Sigmoid colon (tissue), 7 donors: ENCODE data around the gene OLFML3. TPM values are rescaled to one million over a fixed set of nuclear protein-coding genes. Genes with fewer than 3 reads are reported as not detected.

Source experiments
- DNase-seq: peaks from one replicate; pipeline ENCODE4 v3.0.0-alpha.2; 2019
- H3K27ac ChIP-seq, 4 donors: fragments of 200-600 bp; sonication (generic); one replicate each; pipeline ENCODE4 v1.5.1; 2016 to 2019; ENCODE audit warnings: mild to moderate bottlenecking in 1 of 4
- H3K27me3 ChIP-seq, 3 donors: fragments of 200-600 bp; sonication (generic); one replicate each; pipeline ENCODE4 v1.5.1; 2019; ENCODE audit warnings: mild to moderate bottlenecking in 1 of 3
- H3K36me3 ChIP-seq, 4 donors: fragments of 200-600 bp; sonication (generic); one replicate each; pipeline ENCODE4 v1.5.1; 2016 to 2019
- H3K4me1 ChIP-seq, 4 donors: fragments of 200-600 bp; sonication (generic); one replicate each; pipeline ENCODE4 v1.5.1; 2017 to 2019
- H3K4me3 ChIP-seq, 4 donors: fragments of 200-600 bp; sonication (generic); one replicate each; pipeline ENCODE4 v1.5.1; 2017 to 2019; ENCODE audit warnings: mild to moderate bottlenecking in 2 of 4, moderate library complexity in 1 of 4
- H3K9me3 ChIP-seq, 4 donors: fragments of 200-600 bp in 3 of 4; sonication (generic) in 3 of 4; one replicate each; pipeline versions ENCODE4 v1.5.1 to v1.6.1; 2013 to 2019
- EP300 ChIP-seq, 4 donors: sonication (generic); formaldehyde crosslinking; IDR thresholded peaks; one replicate each; pipeline ENCODE4 v1.6.1; 2017; ENCODE audit warnings: antibody characterized with exemption in 4 of 4
- POLR2A ChIP-seq, 2 donors: fragments of 450-650 bp; IDR thresholded peaks; one replicate each; pipeline ENCODE4 v1.6.1; 2016; ENCODE audit warnings: antibody characterized with exemption in 2 of 2, mild to moderate bottlenecking in 2 of 2, moderate library complexity in 2 of 2
- POLR2AphosphoS5 ChIP-seq, 4 donors: sonication (generic); formaldehyde crosslinking; IDR thresholded peaks; one replicate each; pipeline ENCODE4 v1.6.1; 2017; ENCODE audit warnings: antibody characterized with exemption in 4 of 4
- WGBS, 2 donors: extraction: QIAGEN DNeasy Blood & Tissue Kit; methylation state at CpG; one replicate each; pipeline ENCODE4 v1.1.7; 2013; 5-methylcytosine and 5-hydroxymethylcytosine counted together
- intact Hi-C: fragments of 100-400 bp; cut with DNase I; formaldehyde crosslinking; loops from one replicate; pipeline ENCODE4 v1.15.1; 2023
- polyA plus RNA-seq, 3 donors: library from polyadenylated mRNA; stranded (reverse); fragments of 200-250 nt; gene quantifications; one replicate each; pipeline ENCODE4 v1.2.3, GENCODE V29; 2013
- total RNA-seq, 4 donors: library from RNA; depleted of rRNA; stranded (reverse); fragments of >200 nt; gene quantifications; one replicate each; pipeline ENCODE4 v1.1.0, GENCODE V29; 2016
- TF ChIP-seq, protein P1 (sequence below), 4 experiments: fragments of 450-650 bp in 3 of 4; fragments of 200-600 bp in 1 of 4; IDR thresholded peaks; one replicate each; pipeline ENCODE4 v1.5.1; 2016 to 2019; ENCODE audit warnings: antibody characterized with exemption in 4 of 4, mild to moderate bottlenecking in 3 of 4, moderate library complexity in 2 of 4
- donor health status: healthy with polysubstance abuse.
- donor health status: Bipolar disorder and iron deficiency.
- donor health status: healthy.

OLFML3 gene
- total and polyA plus RNA-seq, 7 donors = 14.1 to 149 (median 94.0) TPM

DNA sequence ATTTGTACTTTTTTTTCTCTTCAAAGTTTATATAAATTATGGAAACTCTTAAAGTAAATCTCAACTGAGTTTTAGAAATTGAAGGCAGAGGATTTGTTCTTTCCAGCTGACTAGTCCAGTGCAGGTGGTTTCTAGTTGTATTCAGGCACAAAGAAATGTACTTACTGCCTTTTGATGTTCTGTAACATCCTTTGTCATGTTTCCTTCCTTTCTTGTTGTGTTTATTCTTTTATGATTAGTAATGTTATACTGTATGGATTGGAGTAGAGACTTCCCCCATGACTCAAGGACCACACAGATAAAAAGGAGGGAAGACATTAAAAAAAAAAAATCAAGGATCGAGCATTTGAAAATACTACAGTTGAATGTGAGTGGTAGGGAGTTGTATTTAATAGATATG is 42.1 kb upstream of the OLFML3 start:
- no peaks in the 10 kb centered on the region for H3K27me3 ChIP-seq
- WGBS, 2 donors = 66 to 90% methylated on average over 1 of the region's 1 CpG
- H3K9me3 ChIP-seq = no peaks in the 10 kb centered on the region
- H3K27ac ChIP-seq = no peak overlapping the region
- TF ChIP-seq EP300 (IDR thresholded peaks at IDR 0.05) (no peak), POLR2AphosphoS5 (IDR thresholded peaks at IDR 0.05) (no peak), POLR2A (IDR thresholded peaks at IDR 0.05) (no peak)
- TF ChIP-seq, protein P1, sequence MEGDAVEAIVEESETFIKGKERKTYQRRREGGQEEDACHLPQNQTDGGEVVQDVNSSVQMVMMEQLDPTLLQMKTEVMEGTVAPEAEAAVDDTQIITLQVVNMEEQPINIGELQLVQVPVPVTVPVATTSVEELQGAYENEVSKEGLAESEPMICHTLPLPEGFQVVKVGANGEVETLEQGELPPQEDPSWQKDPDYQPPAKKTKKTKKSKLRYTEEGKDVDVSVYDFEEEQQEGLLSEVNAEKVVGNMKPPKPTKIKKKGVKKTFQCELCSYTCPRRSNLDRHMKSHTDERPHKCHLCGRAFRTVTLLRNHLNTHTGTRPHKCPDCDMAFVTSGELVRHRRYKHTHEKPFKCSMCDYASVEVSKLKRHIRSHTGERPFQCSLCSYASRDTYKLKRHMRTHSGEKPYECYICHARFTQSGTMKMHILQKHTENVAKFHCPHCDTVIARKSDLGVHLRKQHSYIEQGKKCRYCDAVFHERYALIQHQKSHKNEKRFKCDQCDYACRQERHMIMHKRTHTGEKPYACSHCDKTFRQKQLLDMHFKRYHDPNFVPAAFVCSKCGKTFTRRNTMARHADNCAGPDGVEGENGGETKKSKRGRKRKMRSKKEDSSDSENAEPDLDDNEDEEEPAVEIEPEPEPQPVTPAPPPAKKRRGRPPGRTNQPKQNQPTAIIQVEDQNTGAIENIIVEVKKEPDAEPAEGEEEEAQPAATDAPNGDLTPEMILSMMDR (IDR thresholded peaks at IDR 0.05) = no peak
- intact Hi-C loops = no loop called here
- H3K36me3 ChIP-seq = peaks cover 0 to 20% (median 3%) of the 10 kb centered on the region in 4 donors
- DNase-seq = no peak
- peaks cover 0 to 61% (median 39%) of the 10 kb centered on the region in 4 donors for H3K4me1 ChIP-seq
- no peak overlapping the region for H3K4me3 ChIP-seq

DNA sequence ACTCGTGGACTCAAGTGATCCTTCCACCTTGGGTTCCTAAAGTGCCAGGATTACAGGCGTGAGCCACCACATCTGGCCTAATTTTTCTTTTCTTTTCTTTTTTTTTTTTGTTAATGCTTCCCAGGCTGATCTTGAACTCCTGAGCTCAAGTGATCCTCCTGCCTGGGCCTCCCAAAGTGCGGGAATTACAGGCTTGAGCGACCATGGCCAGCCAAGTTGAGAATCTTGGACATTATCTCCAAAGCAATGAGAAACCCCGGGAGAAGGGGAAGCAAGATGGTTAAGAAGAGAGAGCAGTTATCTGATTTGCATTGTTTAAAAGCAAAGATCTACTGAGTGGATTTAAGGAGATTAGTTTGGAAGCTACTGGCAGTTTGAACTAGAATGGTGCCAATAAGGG is 41.1 kb upstream of the OLFML3 start:
- H3K36me3 ChIP-seq = peaks cover 0 to 25% (median 3%) of the 10 kb centered on the region in 4 donors
- WGBS, 2 donors = 73 to 79% methylated on average over 5 of the region's 5 CpGs
- TF ChIP-seq POLR2A (IDR thresholded peaks at IDR 0.05) = no peak
- TF ChIP-seq POLR2AphosphoS5 (IDR thresholded peaks at IDR 0.05) = no peak
- TF ChIP-seq, protein P1 (IDR thresholded peaks at IDR 0.05) = no peak
- no peak for TF ChIP-seq EP300 (IDR thresholded peaks at IDR 0.05)
- peaks cover 0 to 51% (median 33%) of the 10 kb centered on the region in 4 donors for H3K4me1 ChIP-seq
- no peaks in the 10 kb centered on the region for H3K27me3 ChIP-seq
- no peak overlapping the region for H3K27ac ChIP-seq
- H3K9me3 ChIP-seq = no peaks in the 10 kb centered on the region
- no peak for DNase-seq
- H3K4me3 ChIP-seq = no peak overlapping the region
- intact Hi-C loops = no loop called here

DNA sequence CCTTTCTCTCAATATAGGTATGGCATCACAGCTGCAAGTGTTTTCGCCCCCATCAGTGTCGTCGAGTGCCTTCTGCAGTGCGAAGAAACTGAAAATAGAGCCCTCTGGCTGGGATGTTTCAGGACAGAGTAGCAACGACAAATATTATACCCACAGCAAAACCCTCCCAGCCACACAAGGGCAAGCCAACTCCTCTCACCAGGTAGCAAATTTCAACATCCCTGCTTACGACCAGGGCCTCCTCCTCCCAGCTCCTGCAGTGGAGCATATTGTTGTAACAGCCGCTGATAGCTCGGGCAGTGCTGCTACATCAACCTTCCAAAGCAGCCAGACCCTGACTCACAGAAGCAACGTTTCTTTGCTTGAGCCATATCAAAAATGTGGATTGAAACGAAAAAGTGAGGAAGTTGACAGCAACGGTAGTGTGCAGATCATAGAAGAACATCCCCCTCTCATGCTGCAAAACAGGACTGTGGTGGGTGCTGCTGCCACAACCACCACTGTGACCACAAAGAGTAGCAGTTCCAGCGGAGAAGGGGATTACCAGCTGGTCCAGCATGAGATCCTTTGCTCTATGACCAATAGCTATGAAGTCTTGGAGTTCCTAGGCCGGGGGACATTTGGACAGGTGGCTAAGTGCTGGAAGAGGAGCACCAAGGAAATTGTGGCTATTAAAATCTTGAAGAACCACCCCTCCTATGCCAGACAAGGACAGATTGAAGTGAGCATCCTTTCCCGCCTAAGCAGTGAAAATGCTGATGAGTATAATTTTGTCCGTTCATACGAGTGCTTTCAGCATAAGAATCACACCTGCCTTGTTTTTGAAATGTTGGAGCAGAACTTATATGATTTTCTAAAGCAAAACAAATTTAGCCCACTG is 38.7 kb upstream of the OLFML3 start:
- no peak overlapping the region for H3K4me3 ChIP-seq
- intact Hi-C loops = no loop called here
- H3K27me3 ChIP-seq = no peaks in the 10 kb centered on the region
- DNase-seq = no peak
- TF ChIP-seq EP300 (IDR thresholded peaks at IDR 0.05) (no peak), POLR2AphosphoS5 (IDR thresholded peaks at IDR 0.05) (no peak), POLR2A (IDR thresholded peaks at IDR 0.05) (no peak)
- TF ChIP-seq, protein P1 (IDR thresholded peaks at IDR 0.05) = no peak
- no peaks in the 10 kb centered on the region for H3K9me3 ChIP-seq
- H3K36me3 ChIP-seq = peaks cover 0 to 35% (median 3%) of the 10 kb centered on the region in 4 donors
- 59 to 81% methylated on average over 16 of the region's 16 CpGs for WGBS, 2 donors
- no peak overlapping the region for H3K27ac ChIP-seq
- peaks cover 0 to 37% (median 26%) of the 10 kb centered on the region in 4 donors for H3K4me1 ChIP-seq

DNA sequence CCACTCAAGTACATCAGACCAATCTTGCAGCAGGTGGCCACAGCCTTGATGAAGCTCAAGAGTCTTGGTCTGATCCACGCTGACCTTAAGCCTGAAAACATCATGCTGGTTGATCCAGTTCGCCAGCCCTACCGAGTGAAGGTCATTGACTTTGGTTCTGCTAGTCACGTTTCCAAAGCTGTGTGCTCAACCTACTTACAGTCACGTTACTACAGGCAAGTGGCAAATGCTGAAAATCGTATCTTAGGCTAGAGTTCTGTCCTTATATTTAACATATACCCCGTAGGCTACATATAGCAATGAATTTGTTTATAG is 38.1 kb upstream of the OLFML3 start:
- peaks cover 0 to 41% (median 27%) of the 10 kb centered on the region in 4 donors for H3K4me1 ChIP-seq
- no peak for DNase-seq
- WGBS, 2 donors = 83% methylated on average over 7 of the region's 7 CpGs
- peaks cover 0 to 35% (median 3%) of the 10 kb centered on the region in 4 donors for H3K36me3 ChIP-seq
- H3K27ac ChIP-seq = no peak overlapping the region
- intact Hi-C loops = no loop called here
- no peaks in the 10 kb centered on the region for H3K27me3 ChIP-seq
- H3K4me3 ChIP-seq = no peak overlapping the region
- no peaks in the 10 kb centered on the region for H3K9me3 ChIP-seq
- TF ChIP-seq POLR2A (IDR thresholded peaks at IDR 0.05) (no peak), POLR2AphosphoS5 (IDR thresholded peaks at IDR 0.05) (no peak), EP300 (IDR thresholded peaks at IDR 0.05) (no peak)
- TF ChIP-seq, protein P1 (IDR thresholded peaks at IDR 0.05) = no peak
